Brain microvascular endothelial cell (primary cell): ENCODE measurements around the gene SIGMAR1.

ENCODE experiments used
- DNase-seq: peaks from one replicate; pipeline ENCODE4 v3.0.0-alpha.2; 2020
- H3K27ac ChIP-seq: fragments of 250-450 bp; sonication (Bioruptor Pico); 2 replicates; pipeline ENCODE4 v1.5.1; 2020; ENCODE audit warnings: mild to moderate bottlenecking, moderate library complexity
- H3K27me3 ChIP-seq: fragments of 250-450 bp; sonication (Bioruptor Pico); replicated peaks from 2 replicates; pipeline ENCODE4 v1.5.1; 2020; ENCODE audit warnings: mild to moderate bottlenecking
- H3K36me3 ChIP-seq: fragments of 250-450 bp; sonication (Bioruptor Pico); replicated peaks from 2 replicates; pipeline ENCODE4 v1.5.1; 2020; ENCODE audit warnings: mild to moderate bottlenecking
- H3K4me3 ChIP-seq: 2 replicates; pipeline ENCODE4 v1.5.1; 2011; ENCODE audit warnings: low read depth, mild to moderate bottlenecking, control low read depth, low read length, moderate library complexity
- in situ Hi-C: cut with HindIII; loops from 2 replicates; pipeline ENCODE4 v1.10.0; 2017; ENCODE audit warnings: low sequenced_read_pairs, low pct_ligation_motif_present
- TF ChIP-seq, protein P1 (sequence below): IDR thresholded peaks from 2 replicates; pipeline ENCODE4 v1.5.1; 2011; ENCODE audit warnings: low read depth, mild to moderate bottlenecking, moderate library complexity, low read length, control low read depth, inconsistent platforms; ENCODE audit errors: missing control alignments

Gene SIGMAR1

GRCh38 chr9:34659592-34660253 is 22.1 kb upstream of the SIGMAR1 start:
- TF ChIP-seq, protein P1, sequence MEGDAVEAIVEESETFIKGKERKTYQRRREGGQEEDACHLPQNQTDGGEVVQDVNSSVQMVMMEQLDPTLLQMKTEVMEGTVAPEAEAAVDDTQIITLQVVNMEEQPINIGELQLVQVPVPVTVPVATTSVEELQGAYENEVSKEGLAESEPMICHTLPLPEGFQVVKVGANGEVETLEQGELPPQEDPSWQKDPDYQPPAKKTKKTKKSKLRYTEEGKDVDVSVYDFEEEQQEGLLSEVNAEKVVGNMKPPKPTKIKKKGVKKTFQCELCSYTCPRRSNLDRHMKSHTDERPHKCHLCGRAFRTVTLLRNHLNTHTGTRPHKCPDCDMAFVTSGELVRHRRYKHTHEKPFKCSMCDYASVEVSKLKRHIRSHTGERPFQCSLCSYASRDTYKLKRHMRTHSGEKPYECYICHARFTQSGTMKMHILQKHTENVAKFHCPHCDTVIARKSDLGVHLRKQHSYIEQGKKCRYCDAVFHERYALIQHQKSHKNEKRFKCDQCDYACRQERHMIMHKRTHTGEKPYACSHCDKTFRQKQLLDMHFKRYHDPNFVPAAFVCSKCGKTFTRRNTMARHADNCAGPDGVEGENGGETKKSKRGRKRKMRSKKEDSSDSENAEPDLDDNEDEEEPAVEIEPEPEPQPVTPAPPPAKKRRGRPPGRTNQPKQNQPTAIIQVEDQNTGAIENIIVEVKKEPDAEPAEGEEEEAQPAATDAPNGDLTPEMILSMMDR: no peak
- no peaks in the 10 kb centered on the region for H3K36me3 ChIP-seq
- no peaks in the 10 kb centered on the region for H3K27me3 ChIP-seq
- in situ Hi-C loops: no loop called here
- H3K4me3 ChIP-seq: no peak overlapping the region
- no peak overlapping the region for H3K27ac ChIP-seq
- DNase-seq: no peak

DNA sequence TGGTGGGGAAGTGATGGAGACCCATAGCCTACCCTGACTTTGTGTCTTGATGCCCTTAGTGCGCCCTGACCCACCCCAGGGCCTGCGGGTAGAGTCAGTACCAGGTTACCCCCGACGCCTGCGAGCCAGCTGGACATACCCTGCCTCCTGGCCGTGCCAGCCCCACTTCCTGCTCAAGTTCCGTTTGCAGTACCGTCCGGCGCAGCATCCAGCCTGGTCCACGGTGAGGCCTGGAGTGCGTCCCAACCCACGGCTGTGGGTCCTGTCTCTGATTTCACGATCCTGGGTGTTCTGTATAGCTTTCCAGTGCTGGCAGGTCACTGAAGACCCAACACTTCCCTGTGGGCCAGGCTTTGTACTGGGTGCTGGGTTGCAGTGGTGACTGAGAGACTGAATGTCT is 20.9 kb upstream of the SIGMAR1 start:
- H3K4me3 ChIP-seq: no peak overlapping the region
- TF ChIP-seq, protein P1: no peak
- in situ Hi-C loops: no loop called here
- H3K36me3 ChIP-seq: no peaks in the 10 kb centered on the region
- H3K27ac ChIP-seq: no peak overlapping the region
- no peak for DNase-seq
- H3K27me3 ChIP-seq: no peaks in the 10 kb centered on the region

DNA sequence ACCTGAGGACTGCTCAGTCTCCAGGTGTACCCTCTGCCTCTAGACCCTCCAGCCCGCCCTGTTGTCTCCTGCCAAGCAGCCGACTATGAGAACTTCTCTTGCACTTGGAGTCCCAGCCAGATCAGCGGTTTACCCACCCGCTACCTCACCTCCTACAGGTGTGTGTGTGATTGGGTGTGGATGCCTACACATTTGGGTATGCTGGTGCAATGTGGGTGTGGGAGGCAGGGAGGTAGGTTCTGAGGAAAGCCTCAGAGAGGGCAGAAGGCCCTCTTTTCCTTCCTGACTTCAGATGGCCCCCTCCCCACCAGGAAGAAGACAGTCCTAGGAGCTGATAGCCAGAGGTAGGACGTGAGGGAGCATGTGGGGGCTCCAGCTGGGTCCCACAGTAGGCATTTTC is 19.4 kb upstream of the SIGMAR1 start:
- no peaks in the 10 kb centered on the region for H3K36me3 ChIP-seq
- DNase-seq: no peak
- in situ Hi-C loops: no loop called here
- no peak overlapping the region for H3K27ac ChIP-seq
- TF ChIP-seq, protein P1: no peak
- no peaks in the 10 kb centered on the region for H3K27me3 ChIP-seq
- H3K4me3 ChIP-seq: no peak overlapping the region

GRCh38 chr9:34655394-34655793 is 17.8 kb upstream of the SIGMAR1 start:
- in situ Hi-C loops: no loop called here
- Histone ChIP-seq H3K27ac (no peak overlapping the region), H3K27me3 (no peaks in the 10 kb centered on the region), H3K4me3 (no peak overlapping the region), H3K36me3 (no peaks in the 10 kb centered on the region)
- TF ChIP-seq, protein P1: no peak
- no peak for DNase-seq

- Histone ChIP-seq H3K27me3 (no peaks in the 10 kb centered on the region), H3K27ac (no peak overlapping the region), H3K4me3 (no peak overlapping the region), H3K36me3 (no peaks in the 10 kb centered on the region)
- in situ Hi-C loops: no loop called here
- no peak for DNase-seq
- TF ChIP-seq, protein P1: no peak
Observed at GRCh38 chr9:34654323-34655051, 16.9 kb upstream of the SIGMAR1 start.
